ENCODE data around the gene CAMK2A. TPM values are rescaled to one million over a fixed set of nuclear protein-coding genes. Genes with fewer than 3 reads are reported as not detected.

CAMK2A gene
- total RNA-seq, 1 donor, result 0.09 TPM

DNA sequence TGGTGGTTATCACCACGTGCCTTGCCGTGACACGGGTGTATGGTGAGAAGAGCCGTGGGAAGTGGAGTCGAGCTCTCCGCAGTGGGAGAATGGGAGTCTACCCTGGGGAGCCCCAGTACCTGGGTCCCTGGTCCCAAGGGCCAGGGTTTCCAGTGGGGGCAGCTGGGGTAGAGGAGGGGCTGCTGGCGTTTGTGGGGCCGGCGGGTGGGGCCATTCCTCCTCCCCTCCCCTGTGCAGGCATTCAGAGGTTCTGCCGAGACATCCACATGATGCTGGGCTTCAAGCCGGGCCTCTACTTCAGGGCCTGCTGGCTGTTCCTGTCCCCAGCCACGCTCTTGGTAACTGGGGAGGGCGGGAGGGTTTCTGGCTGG, 85.0 kb downstream of the CAMK2A start:
- TF ChIP-seq, protein P1, sequence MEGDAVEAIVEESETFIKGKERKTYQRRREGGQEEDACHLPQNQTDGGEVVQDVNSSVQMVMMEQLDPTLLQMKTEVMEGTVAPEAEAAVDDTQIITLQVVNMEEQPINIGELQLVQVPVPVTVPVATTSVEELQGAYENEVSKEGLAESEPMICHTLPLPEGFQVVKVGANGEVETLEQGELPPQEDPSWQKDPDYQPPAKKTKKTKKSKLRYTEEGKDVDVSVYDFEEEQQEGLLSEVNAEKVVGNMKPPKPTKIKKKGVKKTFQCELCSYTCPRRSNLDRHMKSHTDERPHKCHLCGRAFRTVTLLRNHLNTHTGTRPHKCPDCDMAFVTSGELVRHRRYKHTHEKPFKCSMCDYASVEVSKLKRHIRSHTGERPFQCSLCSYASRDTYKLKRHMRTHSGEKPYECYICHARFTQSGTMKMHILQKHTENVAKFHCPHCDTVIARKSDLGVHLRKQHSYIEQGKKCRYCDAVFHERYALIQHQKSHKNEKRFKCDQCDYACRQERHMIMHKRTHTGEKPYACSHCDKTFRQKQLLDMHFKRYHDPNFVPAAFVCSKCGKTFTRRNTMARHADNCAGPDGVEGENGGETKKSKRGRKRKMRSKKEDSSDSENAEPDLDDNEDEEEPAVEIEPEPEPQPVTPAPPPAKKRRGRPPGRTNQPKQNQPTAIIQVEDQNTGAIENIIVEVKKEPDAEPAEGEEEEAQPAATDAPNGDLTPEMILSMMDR (IDR thresholded peaks at IDR 0.05; ENCODE audit: insufficient read depth, low read length), result no peak
- no peak for DNase-seq (ENCODE audit: low read depth)
- no peak overlapping the region for H3K4me3 ChIP-seq (ENCODE audit: low read depth, low read length)

DNA sequence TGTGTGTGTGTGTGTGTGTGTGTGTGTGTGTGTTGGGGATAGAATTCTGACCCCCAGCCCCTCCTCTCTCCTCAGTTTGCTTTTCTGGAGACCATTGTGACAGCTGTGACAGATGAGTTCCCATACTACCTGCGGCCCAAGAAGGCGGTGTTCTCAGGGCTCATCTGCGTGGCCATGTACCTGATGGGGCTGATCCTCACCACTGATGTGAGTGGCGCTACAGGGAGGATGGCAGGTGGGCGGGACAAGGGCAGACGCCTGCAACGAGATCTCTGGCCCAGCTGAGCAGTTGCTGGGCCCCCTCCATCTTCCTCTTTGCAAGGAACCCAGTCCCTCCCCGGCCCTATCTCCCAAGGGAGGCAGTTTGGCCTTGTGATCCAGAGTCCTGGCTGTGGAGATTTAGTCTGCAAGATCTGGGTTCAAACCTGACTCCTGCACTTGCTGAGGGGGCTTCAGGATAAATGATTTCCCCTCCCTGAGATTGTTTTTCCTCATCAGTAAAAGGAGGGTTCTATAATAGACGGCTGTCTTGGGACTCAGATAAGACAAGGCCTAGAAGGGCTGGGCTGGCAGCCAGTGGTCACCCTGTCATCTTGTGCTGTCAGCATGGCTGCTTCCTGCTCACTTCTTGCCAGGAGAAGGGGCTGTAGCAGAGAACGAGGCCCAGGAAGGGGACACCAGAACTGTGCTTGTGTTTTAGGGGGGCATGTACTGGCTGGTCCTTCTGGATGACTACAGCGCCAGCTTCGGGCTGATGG, 85.6 kb downstream of the CAMK2A start:
- TF ChIP-seq, protein P1 (IDR thresholded peaks at IDR 0.05; ENCODE audit: insufficient read depth, low read length), result no peak
- no peak overlapping the region for H3K4me3 ChIP-seq (ENCODE audit: low read depth, low read length)

DNA sequence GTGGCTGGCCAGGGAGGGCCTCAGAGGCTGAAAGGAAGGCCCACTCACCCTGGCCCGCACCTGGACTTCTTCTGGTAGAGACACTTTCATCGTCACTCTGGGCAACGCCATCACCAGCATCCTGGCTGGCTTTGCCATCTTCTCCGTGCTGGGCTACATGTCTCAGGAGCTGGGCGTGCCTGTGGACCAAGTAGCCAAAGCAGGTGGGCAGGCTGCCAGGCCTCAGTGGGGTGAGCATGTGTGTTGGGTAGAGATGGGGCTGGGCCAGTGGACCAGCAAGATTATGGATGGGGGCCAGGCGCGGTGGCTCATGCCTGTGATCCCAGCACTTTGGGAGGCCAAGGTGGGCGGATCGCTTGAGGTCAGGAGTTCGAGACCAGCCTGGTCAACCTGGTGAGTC, 87.1 kb downstream of the CAMK2A start:
- DNase-seq (ENCODE audit: low read depth), result no peak
- TF ChIP-seq, protein P1 (IDR thresholded peaks at IDR 0.05; ENCODE audit: insufficient read depth, low read length), result no peak
- H3K4me3 ChIP-seq (ENCODE audit: low read depth, low read length), result no peak overlapping the region

More for the DNA sequence above, 85.6 kb downstream of the CAMK2A start:
- DNase-seq (ENCODE audit: low read depth), result no peak

DNA sequence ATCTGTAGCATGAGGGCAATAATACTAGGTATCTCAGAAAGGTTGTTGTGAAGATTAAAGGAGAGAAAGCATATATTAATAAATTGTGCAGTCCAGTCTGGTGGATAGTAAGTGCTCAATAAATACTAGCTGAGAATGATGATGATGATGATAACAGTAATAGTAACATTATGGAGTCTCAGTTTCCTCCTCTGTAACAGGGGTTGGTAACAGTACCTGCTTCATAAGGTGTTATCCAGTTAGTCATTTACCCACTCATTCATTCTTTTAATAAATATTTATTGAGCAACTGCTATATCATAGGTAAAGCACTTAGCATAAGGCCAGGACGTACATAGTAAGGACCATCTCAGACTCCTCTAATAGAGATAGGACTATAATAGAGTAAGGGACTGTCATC, 92.1 kb downstream of the CAMK2A start:
- no peak overlapping the region for H3K4me3 ChIP-seq (ENCODE audit: low read depth, low read length)
- TF ChIP-seq, protein P1 (IDR thresholded peaks at IDR 0.05; ENCODE audit: insufficient read depth, low read length), result no peak
- DNase-seq (ENCODE audit: low read depth), result no peak

DNA sequence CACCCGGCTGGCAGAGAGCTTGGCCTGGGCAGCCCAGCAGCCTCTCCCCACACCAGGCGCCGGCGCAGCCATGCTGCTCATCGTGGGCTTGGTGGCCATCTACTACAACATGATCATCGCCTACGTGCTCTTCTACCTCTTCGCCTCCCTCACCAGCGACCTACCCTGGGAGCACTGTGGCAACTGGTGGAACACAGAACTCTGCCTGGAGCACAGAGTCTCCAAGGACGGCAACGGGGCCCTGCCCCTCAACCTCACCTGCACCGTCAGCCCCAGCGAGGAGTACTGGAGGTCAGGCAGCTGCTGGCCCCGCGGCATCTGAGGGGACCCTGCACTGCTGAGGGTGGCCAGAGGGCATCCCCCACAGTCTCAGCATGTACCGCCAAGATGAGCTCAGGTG, 92.6 kb downstream of the CAMK2A start:
- H3K4me3 ChIP-seq (ENCODE audit: low read depth, low read length), result no peak overlapping the region
- TF ChIP-seq, protein P1 (IDR thresholded peaks at IDR 0.05; ENCODE audit: insufficient read depth, low read length), result no peak
- no peak for DNase-seq (ENCODE audit: low read depth)

DNA sequence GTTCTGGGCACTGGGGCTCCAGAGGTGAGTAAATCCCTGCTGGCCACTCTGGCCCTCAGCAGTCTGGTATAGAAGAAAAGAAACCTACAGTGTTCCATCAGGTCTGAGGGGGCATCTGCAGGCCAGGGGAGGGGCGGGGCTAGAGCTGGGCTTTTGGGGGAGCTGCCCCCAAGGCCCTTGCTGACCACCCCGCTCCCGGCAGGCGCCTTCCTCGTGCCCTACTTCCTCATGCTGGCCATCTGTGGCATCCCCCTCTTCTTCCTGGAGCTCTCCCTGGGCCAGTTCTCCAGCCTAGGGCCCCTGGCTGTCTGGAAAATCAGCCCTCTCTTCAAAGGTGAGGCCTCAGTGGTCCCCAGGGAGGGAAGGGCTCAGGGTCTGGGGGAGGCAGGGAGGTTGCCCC, 93.1 kb downstream of the CAMK2A start:
- TF ChIP-seq, protein P1 (IDR thresholded peaks at IDR 0.05; ENCODE audit: insufficient read depth, low read length), result no peak
- no peak for DNase-seq (ENCODE audit: low read depth)
- no peak overlapping the region for H3K4me3 ChIP-seq (ENCODE audit: low read depth, low read length)

Measured in fibroblast of the aortic adventitia (primary cell).